HG02763 (cell line): ENCODE measurements around the gene SLC22A3.
"Not testable (repeated sequence)": the region's sequence is repeated elsewhere in the genome, so short reads cannot be mapped to it uniquely, and the experiment has no call there.

Source experiments
- ATAC-seq: cut with Tn5 transposase; IDR thresholded peaks from one replicate; pipeline ENCODE4 v1.9.1; 2021; ENCODE audit warnings: mild to moderate bottlenecking, moderate library complexity; ENCODE audit not compliant: unreplicated experiment

SLC22A3 gene

GRCh38 chr6:160348223-160349019, at the start of gene SLC22A3:
Gene SLC22A3, plus strand, starts transcription at chr6:160348378. Its CDS starts 42 bp downstream, at chr6:160348420.
- no peak for ATAC-seq

GRCh38 chr6:160299559-160299958, 48.6 kb upstream of the SLC22A3 start:
- ATAC-seq = no peak

- no peak for ATAC-seq
Observed at GRCh38 chr6:160300076-160300695, 48.0 kb upstream of the SLC22A3 start.

- ATAC-seq = no peak
Observed at GRCh38 chr6:160301339-160301738, 46.8 kb upstream of the SLC22A3 start.

- ATAC-seq = not testable (repeated sequence)
Observed at GRCh38 chr6:160302431-160303082, 45.6 kb upstream of the SLC22A3 start.

GRCh38 chr6:160303806-160304205, 44.4 kb upstream of the SLC22A3 start:
- no peak for ATAC-seq

- ATAC-seq = no peak
Observed at GRCh38 chr6:160305926-160306713, 42.1 kb upstream of the SLC22A3 start.

- no peak for ATAC-seq
Observed at GRCh38 chr6:160309718-160310117, 38.5 kb upstream of the SLC22A3 start.

- ATAC-seq = no peak
Observed at GRCh38 chr6:160312900-160313299, 35.3 kb upstream of the SLC22A3 start.

GRCh38 chr6:160315310-160315709, 32.9 kb upstream of the SLC22A3 start:
- ATAC-seq = no peak

GRCh38 chr6:160316261-160316660, 31.9 kb upstream of the SLC22A3 start:
- ATAC-seq = no peak

- ATAC-seq = no peak
Observed at GRCh38 chr6:160319246-160319645, 28.9 kb upstream of the SLC22A3 start.

- ATAC-seq = no peak
Observed at GRCh38 chr6:160321729-160322505, 26.3 kb upstream of the SLC22A3 start.

- ATAC-seq = no peak
Observed at GRCh38 chr6:160327981-160328380, 20.2 kb upstream of the SLC22A3 start.

GRCh38 chr6:160328447-160328846, 19.7 kb upstream of the SLC22A3 start:
- no peak for ATAC-seq

- ATAC-seq = no peak
Observed at GRCh38 chr6:160329188-160329587, 19.0 kb upstream of the SLC22A3 start.

- no peak for ATAC-seq
Observed at GRCh38 chr6:160330619-160331018, 17.6 kb upstream of the SLC22A3 start.

GRCh38 chr6:160331204-160331603, 17.0 kb upstream of the SLC22A3 start:
- ATAC-seq = no peak

GRCh38 chr6:160331753-160332152, 16.4 kb upstream of the SLC22A3 start:
- ATAC-seq = no peak

- ATAC-seq = no peak
Observed at GRCh38 chr6:160333101-160333500, 15.1 kb upstream of the SLC22A3 start.
